ENCODE data around the gene HAUS5. TPM values are rescaled to one million over a fixed set of nuclear protein-coding genes. Genes with fewer than 3 reads are reported as not detected.

The HAUS5 gene
- total and polyA plus RNA-seq, 10 of the 15 experiments (the other 5 are each of a cell fraction or from before 2014, with no cell fraction given): 3.1 to 32.6 (median 17.6) TPM

DNA sequence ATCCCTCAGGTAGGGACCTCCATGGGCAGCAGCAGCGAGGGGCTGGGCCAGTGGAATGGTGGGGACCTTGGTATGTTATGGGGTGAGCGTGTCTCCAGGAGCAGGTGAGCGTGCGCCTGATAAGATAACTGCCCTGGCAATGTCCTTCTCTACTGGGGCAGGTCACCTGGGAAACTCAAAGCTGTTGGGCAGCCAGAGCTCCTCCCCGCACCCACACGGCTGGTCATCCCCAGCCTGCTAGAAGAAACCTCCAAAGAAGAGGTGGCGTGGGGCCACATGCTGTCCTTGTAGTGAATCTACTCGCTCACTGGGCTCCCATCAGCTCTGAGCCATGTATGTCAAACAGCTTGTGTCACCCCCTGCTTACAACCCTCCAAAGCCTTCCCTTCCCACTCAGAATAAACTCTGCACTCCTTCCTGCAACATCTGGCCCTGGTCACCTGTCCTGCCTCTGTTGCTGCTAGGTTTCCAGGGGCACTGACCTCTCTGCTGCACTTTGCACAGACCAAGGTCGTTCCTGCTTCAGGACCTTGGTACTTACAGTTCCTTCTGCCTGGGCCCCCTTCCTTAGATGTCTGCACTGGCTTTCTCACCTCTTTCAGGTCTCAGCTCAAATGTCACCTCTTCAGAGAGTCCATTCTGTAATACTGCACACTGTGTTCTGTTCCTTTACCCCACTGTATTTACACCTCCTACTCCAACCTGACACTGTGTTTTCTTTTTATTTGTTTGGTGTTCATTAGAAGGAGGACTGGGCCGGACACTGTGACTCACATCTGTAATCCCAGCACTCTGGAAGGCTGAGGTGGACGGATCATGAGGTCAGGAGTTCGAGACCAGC, 47.3 kb upstream of the HAUS5 start (continued):
- no peak for TF ChIP-seq CEBPZ (IDR thresholded peaks at IDR 0.05; ENCODE audit: low read depth, low read length)
- TF ChIP-seq ZNF384 (IDR thresholded peaks at IDR 0.05; ENCODE audit: borderline replicate concordance, low read depth, low read length): no peak
- TF ChIP-seq FOS (IDR thresholded peaks at IDR 0.05; ENCODE audit: borderline replicate concordance, extremely low read depth, insufficient read length): no peak

GRCh38 chr19:35566738-35567137, 45.8 kb upstream of the HAUS5 start:
- no TSS peak for BruUV-seq (replicated peaks)
- FAIRE-seq: no peak
- TF ChIP-seq FOXK2 (IDR thresholded peaks at IDR 0.05) (no peak), LARP7 (IDR thresholded peaks at IDR 0.05) (no peak), DPF2 (IDR thresholded peaks at IDR 0.05) (no peak), TAF1 (IDR thresholded peaks at IDR 0.05; ENCODE audit: borderline replicate concordance, low read depth, low read length) (no peak), ZZZ3 (IDR thresholded peaks at IDR 0.05; ENCODE audit: control insufficient read depth, insufficient read length, low read depth) (no peak), SP1 (IDR thresholded peaks at IDR 0.05; ENCODE audit: low read depth, low read length) (no peak), ZBTB40 (IDR thresholded peaks at IDR 0.05; ENCODE audit: borderline replicate concordance) (no peak), RFX5 (IDR thresholded peaks at IDR 0.05; ENCODE audit: low read depth, low read length) (no peak), EZH2 (IDR thresholded peaks at IDR 0.05; ENCODE audit: borderline replicate concordance, control insufficient read depth, low read depth, low read length) (no peak), SPI1 (IDR thresholded peaks at IDR 0.05; ENCODE audit: borderline replicate concordance, insufficient read depth, low read depth, low read length) (no peak), NRF1 (conservative IDR thresholded peaks at IDR 0.05; ENCODE audit: low read depth, low read length) (no peak), POLR2AphosphoS5 (IDR thresholded peaks at IDR 0.05; ENCODE audit: low read length) (no peak), SIN3A (IDR thresholded peaks at IDR 0.05; ENCODE audit: low read depth, low read length) (no peak)

More at GRCh38 chr19:35566738-35567137, 45.8 kb upstream of the HAUS5 start:
- 41% methylated on average over 7 of the region's 7 CpGs for WGBS (ENCODE audit: insufficient coverage, insufficient replicate concordance, low lambda C conversion rate, missing lambda C conversion rate)
- Histone ChIP-seq H3K27me3 (replicated peaks in 1 of 2; ENCODE audit: control insufficient read depth in 2 of 2, insufficient read depth in 2 of 2, low read length in 1 of 2) (peaks cover 2 to 4% of the 10 kb centered on the region in 2 experiments; a peak in 1 of 4 replicates), H3K4me3 (no peak overlapping the region), H2AFZ (ENCODE audit: control insufficient read depth, low read depth, low read length) (no peak overlapping the region), H3K4me2 (ENCODE audit: control insufficient read depth, insufficient read depth) (no peak overlapping the region), H3K9me3 (replicated peaks; ENCODE audit: control insufficient read depth, insufficient read depth, low read length) (no peaks in the 10 kb centered on the region), H3K27ac (ENCODE audit: control insufficient read depth, insufficient read depth) (no peak overlapping the region), H3K4me1 (ENCODE audit: control insufficient read depth, insufficient read depth, low read length) (peaks cover 5% of the 10 kb centered on the region; the same call in 1 of the 2 replicates), H3K9ac (ENCODE audit: control insufficient read depth, insufficient read depth, low read length) (no peak overlapping the region), H4K20me1 (ENCODE audit: control insufficient read depth, insufficient read depth) (no peaks in the 10 kb centered on the region), H3K36me3 (ENCODE audit: control insufficient read depth in 2 of 2, insufficient read depth in 2 of 2, low read length in 1 of 2) (no peaks in the 10 kb centered on the region), H3K79me2 (ENCODE audit: control insufficient read depth, insufficient read depth, low read length) (no peaks in the 10 kb centered on the region)
- SMC1A ChIA-PET (ENCODE audit: uncharacterized antibody, unreplicated experiment): no interaction called here
- in situ Hi-C loops (cut with MboI): no loop called here
- DNase-seq (ENCODE audit: low read depth, low spot score) (no peak), ATAC-seq (no peak)
- POLR2A ChIA-PET: no interaction called here
- CTCF ChIA-PET: interaction anchor here (1.4 kb wide), 1 partner anchor 18 kb away, joined by 3 read pairs; no protein-coding TSS in a partner anchor
- RAD21 ChIA-PET (ENCODE audit: unreplicated experiment): interaction anchor here (0.6 kb wide), 1 partner anchor 126 kb away, joined by 4 read pairs; no protein-coding TSS in a partner anchor
- intact Hi-C loops (cut with micrococcal nuclease; ENCODE audit: unreplicated experiment): no loop called here
